Activated T-helper 1 cell treated with anti-CD3 and anti-CD28 coated beads, Interleukin-12 subunit alpha, Interleukin-12 subunit beta, Interleukin-2, Interleukin-4 antibody, amounts not matched to agents 30 ng/mL and 10 ng/mL and 1 ng/mL, durations not matched to agents 14 hours and 24 hours and 36 hours (primary cell): ENCODE measurements around the gene PNPLA2. TPM values are rescaled to one million over a fixed set of nuclear protein-coding genes. Genes with fewer than 3 reads are reported as not detected.

Source experiments
- DNase-seq: peaks from one replicate; pipeline ENCODE4 v3.0.0; 2021; ENCODE audit warnings: low spot score
- H3K27ac Mint-ChIP-seq: one replicate; pipeline ENCODE4 v1.8.0; 2021; ENCODE audit warnings: mild to moderate bottlenecking, mixed read lengths
- H3K27me3 Mint-ChIP-seq: one replicate; pipeline ENCODE4 v1.8.0; 2022; ENCODE audit warnings: mild to moderate bottlenecking, moderate library complexity, mixed read lengths; ENCODE audit not compliant: insufficient read depth
- H3K36me3 Mint-ChIP-seq: one replicate; pipeline ENCODE4 v1.8.0; 2021; ENCODE audit warnings: low read depth, mixed read lengths
- H3K4me1 Mint-ChIP-seq: one replicate; pipeline ENCODE4 v1.8.0; 2021; ENCODE audit warnings: low read depth, mixed read lengths
- H3K4me3 Mint-ChIP-seq: one replicate; pipeline ENCODE4 v1.8.0; 2021; ENCODE audit warnings: mild to moderate bottlenecking, moderate library complexity, mixed read lengths
- H3K9me3 Mint-ChIP-seq: one replicate; pipeline ENCODE4 v1.8.0; 2021; ENCODE audit warnings: mixed read lengths
- intact Hi-C: fragments of 100-400 bp; cut with micrococcal nuclease; formaldehyde crosslinking; loops from one replicate; pipeline ENCODE4 v1.15.1; 2024
- total RNA-seq: library from RNA; stranded (reverse); gene quantifications from 2 replicates; pipeline ENCODE4 v1.2.3, GENCODE V29; 2022

Gene PNPLA2
- total RNA-seq, 1 donor from 2014 or later: 63.3 TPM

- Mint-ChIP-seq H3K27me3 (peaks cover 2% of the 10 kb centered on the region), H3K4me3 (no peak overlapping the region), H3K4me1 (no peaks in the 10 kb centered on the region), H3K36me3 (no peaks in the 10 kb centered on the region), H3K27ac (no peak overlapping the region), H3K9me3 (no peaks in the 10 kb centered on the region)
- intact Hi-C loops: no loop called here
- DNase-seq: no peak
Observed at GRCh38 chr11:855330-855674, 36.6 kb downstream of the PNPLA2 start.

- H3K4me1 Mint-ChIP-seq: no peaks in the 10 kb centered on the region
- no peak overlapping the region for H3K27ac Mint-ChIP-seq
- H3K4me3 Mint-ChIP-seq: no peak overlapping the region
- H3K27me3 Mint-ChIP-seq: peaks cover 2% of the 10 kb centered on the region
- H3K36me3 Mint-ChIP-seq: no peaks in the 10 kb centered on the region
- intact Hi-C loops: no loop called here
- DNase-seq: no peak
- no peaks in the 10 kb centered on the region for H3K9me3 Mint-ChIP-seq
Observed at GRCh38 chr11:855796-856195, 37.1 kb downstream of the PNPLA2 start.

GRCh38 chr11:856397-856796 is 37.7 kb downstream of the PNPLA2 start:
- Mint-ChIP-seq H3K27me3 (peaks cover 2% of the 10 kb centered on the region), H3K36me3 (no peaks in the 10 kb centered on the region), H3K4me1 (no peaks in the 10 kb centered on the region), H3K27ac (no peak overlapping the region), H3K9me3 (no peaks in the 10 kb centered on the region), H3K4me3 (no peak overlapping the region)
- DNase-seq: no peak
- intact Hi-C loops: no loop called here

- DNase-seq: no peak
- H3K27me3 Mint-ChIP-seq: no peaks in the 10 kb centered on the region
- no peak overlapping the region for H3K27ac Mint-ChIP-seq
- intact Hi-C loops: no loop called here
- no peaks in the 10 kb centered on the region for H3K36me3 Mint-ChIP-seq
- H3K4me3 Mint-ChIP-seq: no peak overlapping the region
- no peaks in the 10 kb centered on the region for H3K9me3 Mint-ChIP-seq
- no peaks in the 10 kb centered on the region for H3K4me1 Mint-ChIP-seq
Observed at GRCh38 chr11:858053-858761, 39.5 kb downstream of the PNPLA2 start.

- H3K9me3 Mint-ChIP-seq: no peaks in the 10 kb centered on the region
- H3K27ac Mint-ChIP-seq: no peak overlapping the region
- no peaks in the 10 kb centered on the region for H3K27me3 Mint-ChIP-seq
- DNase-seq: no peak
- intact Hi-C loops: no loop called here
- no peaks in the 10 kb centered on the region for H3K36me3 Mint-ChIP-seq
- H3K4me1 Mint-ChIP-seq: no peaks in the 10 kb centered on the region
- no peak overlapping the region for H3K4me3 Mint-ChIP-seq
Observed at GRCh38 chr11:858762-859339, 40.1 kb downstream of the PNPLA2 start.

GRCh38 chr11:859394-860131 is 40.8 kb downstream of the PNPLA2 start:
- no peak overlapping the region for H3K27ac Mint-ChIP-seq
- intact Hi-C loops: no loop called here
- no peak overlapping the region for H3K4me3 Mint-ChIP-seq

GRCh38 chr11:860234-861104 is 41.8 kb downstream of the PNPLA2 start:
- H3K36me3 Mint-ChIP-seq: no peaks in the 10 kb centered on the region
- H3K4me3 Mint-ChIP-seq: no peak overlapping the region
- no peak overlapping the region for H3K27ac Mint-ChIP-seq
- DNase-seq: no peak
- no peaks in the 10 kb centered on the region for H3K4me1 Mint-ChIP-seq
- no peaks in the 10 kb centered on the region for H3K9me3 Mint-ChIP-seq
- no peaks in the 10 kb centered on the region for H3K27me3 Mint-ChIP-seq
- intact Hi-C loops: no loop called here

More at GRCh38 chr11:859394-860131, 40.8 kb downstream of the PNPLA2 start:
- Mint-ChIP-seq H3K9me3 (no peaks in the 10 kb centered on the region), H3K4me1 (no peaks in the 10 kb centered on the region), H3K27me3 (no peaks in the 10 kb centered on the region), H3K36me3 (no peaks in the 10 kb centered on the region)
- DNase-seq: no peak

GRCh38 chr11:861105-861479 is 42.4 kb downstream of the PNPLA2 start:
- no peaks in the 10 kb centered on the region for H3K9me3 Mint-ChIP-seq
- H3K36me3 Mint-ChIP-seq: no peaks in the 10 kb centered on the region
- H3K27ac Mint-ChIP-seq: no peak overlapping the region
- DNase-seq: no peak
- H3K4me1 Mint-ChIP-seq: no peaks in the 10 kb centered on the region
- intact Hi-C loops: no loop called here
- no peak overlapping the region for H3K4me3 Mint-ChIP-seq
- H3K27me3 Mint-ChIP-seq: no peaks in the 10 kb centered on the region

- Mint-ChIP-seq H3K27ac (no peak overlapping the region), H3K36me3 (no peaks in the 10 kb centered on the region), H3K4me1 (no peaks in the 10 kb centered on the region), H3K4me3 (no peak overlapping the region), H3K9me3 (no peaks in the 10 kb centered on the region), H3K27me3 (no peaks in the 10 kb centered on the region)
- DNase-seq: no peak
- intact Hi-C loops: no loop called here
Observed at GRCh38 chr11:862081-862661, 43.5 kb downstream of the PNPLA2 start.

- DNase-seq: no peak
- intact Hi-C loops: no loop called here
- Mint-ChIP-seq H3K27me3 (no peaks in the 10 kb centered on the region), H3K4me1 (no peaks in the 10 kb centered on the region), H3K9me3 (no peaks in the 10 kb centered on the region), H3K27ac (no peak overlapping the region), H3K4me3 (no peak overlapping the region), H3K36me3 (no peaks in the 10 kb centered on the region)
Observed at GRCh38 chr11:862696-863022, 43.9 kb downstream of the PNPLA2 start.

GRCh38 chr11:863023-863909 is 44.6 kb downstream of the PNPLA2 start:
- Mint-ChIP-seq H3K36me3 (no peaks in the 10 kb centered on the region), H3K27ac (no peak overlapping the region), H3K4me1 (no peaks in the 10 kb centered on the region), H3K9me3 (no peaks in the 10 kb centered on the region), H3K4me3 (no peak overlapping the region), H3K27me3 (no peaks in the 10 kb centered on the region)
- DNase-seq: no peak
- intact Hi-C loops: no loop called here
